WTC11 (cell line): ENCODE data around the gene ST6GAL1. TPM values are rescaled to one million over a fixed set of nuclear protein-coding genes. Genes with fewer than 3 reads are reported as not detected.

Source experiments
- ATAC-seq: fragments of 200-7000 bp; cut with Tn5 transposase; 2 replicates; pipeline ENCODE4 v1.10.0; 2021; ENCODE audit warnings: mild to moderate bottlenecking, moderate library complexity
- CTCF ChIA-PET: fragments of 300-600 bp; sonication (Branson Sonifier 250); formaldehyde crosslinking; loops from one replicate; lab custom pipeline; 2021; ENCODE audit warnings: antibody characterized with exemption; lab: Charles Lee
- POLR2A ChIA-PET: fragments of 350-600 bp; sonication (Branson Sonifier 250); formaldehyde crosslinking; loops from one replicate; lab custom pipeline; 2021; ENCODE audit warnings: antibody characterized with exemption; lab: Charles Lee
- DNase-seq: peaks from one replicate; pipeline ENCODE4 v3.0.0; 2021; ENCODE audit warnings: low spot score
- H3K27ac Mint-ChIP-seq: 2 replicates; pipeline ENCODE4 v1.8.0; 2021; ENCODE audit warnings: mixed read lengths
- H3K27me3 Mint-ChIP-seq: 2 replicates; pipeline ENCODE4 v1.8.0; 2021; ENCODE audit warnings: low read depth, mild to moderate bottlenecking, moderate library complexity, mixed read lengths
- H3K36me3 Mint-ChIP-seq: 2 replicates; pipeline ENCODE4 v1.8.0; 2021; ENCODE audit warnings: mixed read lengths
- H3K4me1 Mint-ChIP-seq: 2 replicates; pipeline ENCODE4 v1.8.0; 2022; ENCODE audit warnings: mixed read lengths
- H3K4me3 Mint-ChIP-seq: 2 replicates; pipeline ENCODE4 v1.8.0; 2021; ENCODE audit warnings: mild to moderate bottlenecking, moderate library complexity, mixed read lengths
- H3K9me3 Mint-ChIP-seq: 2 replicates; pipeline ENCODE4 v1.8.0; 2021; ENCODE audit warnings: mixed read lengths
- ATF1 ChIP-seq: sonication (generic); formaldehyde crosslinking; IDR thresholded peaks from 2 replicates; pipeline ENCODE4 v1.8.1; 2023; ENCODE audit warnings: mild to moderate bottlenecking, moderate library complexity, missing genetic modification reagents
- E2F1 ChIP-seq: sonication (generic); formaldehyde crosslinking; IDR thresholded peaks from 2 replicates; pipeline ENCODE4 v1.8.0; 2022; ENCODE audit warnings: mild to moderate bottlenecking, missing genetic modification reagents
- ERG ChIP-seq: fragments of 250-450 bp; sonication (Bioruptor Pico); IDR thresholded peaks from 2 replicates; pipeline ENCODE4 v1.8.0; 2021; ENCODE audit warnings: mild to moderate bottlenecking
- ETV6 ChIP-seq: sonication (generic); formaldehyde crosslinking; IDR thresholded peaks from 2 replicates; pipeline ENCODE4 v1.8.1; 2022; ENCODE audit warnings: mild to moderate bottlenecking, missing genetic modification reagents
- GABPB1 ChIP-seq: sonication (generic); formaldehyde crosslinking; IDR thresholded peaks from 2 replicates; pipeline ENCODE4 v1.8.1; 2023; ENCODE audit warnings: mild to moderate bottlenecking, missing genetic modification reagents
- GTF2I ChIP-seq: fragments of 250-450 bp; sonication (Bioruptor Pico); conservative IDR thresholded peaks from 2 replicates; pipeline ENCODE4 v1.4.0; 2021; ENCODE audit warnings: mild to moderate bottlenecking
- HMGA2 ChIP-seq: fragments of 250-450 bp; sonication (Bioruptor Pico); IDR thresholded peaks from 2 replicates; pipeline ENCODE4 v1.4.0; 2021; ENCODE audit warnings: mild to moderate bottlenecking, moderate library complexity
- JAZF1 ChIP-seq: fragments of 250-450 bp; sonication (Bioruptor Pico); IDR thresholded peaks from 2 replicates; pipeline ENCODE4 v1.9.0; 2021; ENCODE audit warnings: moderate library complexity, mild to moderate bottlenecking, inconsistent platforms
- MAX ChIP-seq: sonication (generic); formaldehyde crosslinking; IDR thresholded peaks from 2 replicates; pipeline ENCODE4 v1.8.0; 2022; ENCODE audit warnings: mild to moderate bottlenecking, missing genetic modification reagents
- NFYB ChIP-seq: sonication (generic); formaldehyde crosslinking; conservative IDR thresholded peaks from 2 replicates; pipeline ENCODE4 v1.8.0; 2022; ENCODE audit warnings: low read depth, missing genetic modification reagents
- NR1H2 ChIP-seq: sonication (generic); formaldehyde crosslinking; IDR thresholded peaks from 2 replicates; pipeline ENCODE4 v1.9.0; 2021; ENCODE audit warnings: mild to moderate bottlenecking, moderate library complexity, missing genetic modification reagents
- OVOL2 ChIP-seq: fragments of 250-450 bp; sonication (Bioruptor Pico); IDR thresholded peaks from 2 replicates; pipeline ENCODE4 v1.9.0; 2021; ENCODE audit warnings: mild to moderate bottlenecking, borderline replicate concordance
- RORB ChIP-seq: fragments of 250-450 bp; sonication (Bioruptor Pico); IDR thresholded peaks from 2 replicates; pipeline ENCODE4 v1.9.0; 2021; ENCODE audit warnings: mild to moderate bottlenecking
- SMAD4 ChIP-seq: sonication (generic); formaldehyde crosslinking; IDR thresholded peaks from 2 replicates; pipeline ENCODE4 v1.8.0; 2022; ENCODE audit warnings: mild to moderate bottlenecking, missing genetic modification reagents
- TEAD1 ChIP-seq: sonication (generic); formaldehyde crosslinking; IDR thresholded peaks from 2 replicates; pipeline ENCODE4 v1.8.0; 2022; ENCODE audit warnings: mild to moderate bottlenecking, missing genetic modification reagents
- ZNF121 ChIP-seq: sonication (generic); formaldehyde crosslinking; IDR thresholded peaks from 2 replicates; pipeline ENCODE4 v1.8.0; 2023; ENCODE audit warnings: missing genetic modification reagents
- ZNF138 ChIP-seq: sonication (generic); formaldehyde crosslinking; conservative IDR thresholded peaks from 2 replicates; pipeline ENCODE4 v1.8.1; 2022; ENCODE audit warnings: mild to moderate bottlenecking, moderate library complexity, missing genetic modification reagents
- total RNA-seq: library from RNA; stranded (reverse); gene quantifications from 3 replicates; pipeline ENCODE4 v1.2.3, GENCODE V29; 2021
- TF ChIP-seq, protein P1 (sequence below): sonication (generic); formaldehyde crosslinking; IDR thresholded peaks from 2 replicates; pipeline ENCODE4 v1.8.0; 2022; ENCODE audit warnings: mild to moderate bottlenecking, missing genetic modification reagents
- TF ChIP-seq, protein P2 (sequence below): sonication (generic); formaldehyde crosslinking; IDR thresholded peaks from 2 replicates; pipeline ENCODE4 v1.8.1; 2023; ENCODE audit warnings: mild to moderate bottlenecking, missing genetic modification reagents
- TF ChIP-seq, protein P3 (sequence below): fragments of 250-450 bp; sonication (Bioruptor Pico); IDR thresholded peaks from 2 replicates; pipeline ENCODE4 v1.9.0; 2021; ENCODE audit warnings: mild to moderate bottlenecking
- TF ChIP-seq, protein P4 (sequence below): sonication (generic); formaldehyde crosslinking; IDR thresholded peaks from 2 replicates; pipeline ENCODE4 v1.8.1; 2022; ENCODE audit warnings: low read depth, mild to moderate bottlenecking, moderate library complexity, missing genetic modification reagents, borderline replicate concordance

The ST6GAL1 gene
- total RNA-seq, 1 experiment from 2014 or later = 87.5 TPM

- TF ChIP-seq, protein P1, sequence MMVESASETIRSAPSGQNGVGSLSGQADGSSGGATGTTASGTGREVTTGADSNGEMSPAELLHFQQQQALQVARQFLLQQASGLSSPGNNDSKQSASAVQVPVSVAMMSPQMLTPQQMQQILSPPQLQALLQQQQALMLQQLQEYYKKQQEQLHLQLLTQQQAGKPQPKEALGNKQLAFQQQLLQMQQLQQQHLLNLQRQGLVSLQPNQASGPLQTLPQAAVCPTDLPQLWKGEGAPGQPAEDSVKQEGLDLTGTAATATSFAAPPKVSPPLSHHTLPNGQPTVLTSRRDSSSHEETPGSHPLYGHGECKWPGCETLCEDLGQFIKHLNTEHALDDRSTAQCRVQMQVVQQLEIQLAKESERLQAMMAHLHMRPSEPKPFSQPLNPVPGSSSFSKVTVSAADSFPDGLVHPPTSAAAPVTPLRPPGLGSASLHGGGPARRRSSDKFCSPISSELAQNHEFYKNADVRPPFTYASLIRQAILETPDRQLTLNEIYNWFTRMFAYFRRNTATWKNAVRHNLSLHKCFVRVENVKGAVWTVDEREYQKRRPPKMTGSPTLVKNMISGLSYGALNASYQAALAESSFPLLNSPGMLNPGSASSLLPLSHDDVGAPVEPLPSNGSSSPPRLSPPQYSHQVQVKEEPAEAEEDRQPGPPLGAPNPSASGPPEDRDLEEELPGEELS (CRISPR knock-in tag) = no peak
- TF ChIP-seq, protein P2, sequence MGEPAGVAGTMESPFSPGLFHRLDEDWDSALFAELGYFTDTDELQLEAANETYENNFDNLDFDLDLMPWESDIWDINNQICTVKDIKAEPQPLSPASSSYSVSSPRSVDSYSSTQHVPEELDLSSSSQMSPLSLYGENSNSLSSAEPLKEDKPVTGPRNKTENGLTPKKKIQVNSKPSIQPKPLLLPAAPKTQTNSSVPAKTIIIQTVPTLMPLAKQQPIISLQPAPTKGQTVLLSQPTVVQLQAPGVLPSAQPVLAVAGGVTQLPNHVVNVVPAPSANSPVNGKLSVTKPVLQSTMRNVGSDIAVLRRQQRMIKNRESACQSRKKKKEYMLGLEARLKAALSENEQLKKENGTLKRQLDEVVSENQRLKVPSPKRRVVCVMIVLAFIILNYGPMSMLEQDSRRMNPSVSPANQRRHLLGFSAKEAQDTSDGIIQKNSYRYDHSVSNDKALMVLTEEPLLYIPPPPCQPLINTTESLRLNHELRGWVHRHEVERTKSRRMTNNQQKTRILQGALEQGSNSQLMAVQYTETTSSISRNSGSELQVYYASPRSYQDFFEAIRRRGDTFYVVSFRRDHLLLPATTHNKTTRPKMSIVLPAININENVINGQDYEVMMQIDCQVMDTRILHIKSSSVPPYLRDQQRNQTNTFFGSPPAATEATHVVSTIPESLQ = no peak
- TF ChIP-seq GTF2I (CRISPR knock-in tag) = no peak
- TF ChIP-seq, all 79 proteins: peak for 0
Measured at GRCh38 chr3:186915806-186916796, 14.2 kb upstream of the ST6GAL1 start (continued).

DNA sequence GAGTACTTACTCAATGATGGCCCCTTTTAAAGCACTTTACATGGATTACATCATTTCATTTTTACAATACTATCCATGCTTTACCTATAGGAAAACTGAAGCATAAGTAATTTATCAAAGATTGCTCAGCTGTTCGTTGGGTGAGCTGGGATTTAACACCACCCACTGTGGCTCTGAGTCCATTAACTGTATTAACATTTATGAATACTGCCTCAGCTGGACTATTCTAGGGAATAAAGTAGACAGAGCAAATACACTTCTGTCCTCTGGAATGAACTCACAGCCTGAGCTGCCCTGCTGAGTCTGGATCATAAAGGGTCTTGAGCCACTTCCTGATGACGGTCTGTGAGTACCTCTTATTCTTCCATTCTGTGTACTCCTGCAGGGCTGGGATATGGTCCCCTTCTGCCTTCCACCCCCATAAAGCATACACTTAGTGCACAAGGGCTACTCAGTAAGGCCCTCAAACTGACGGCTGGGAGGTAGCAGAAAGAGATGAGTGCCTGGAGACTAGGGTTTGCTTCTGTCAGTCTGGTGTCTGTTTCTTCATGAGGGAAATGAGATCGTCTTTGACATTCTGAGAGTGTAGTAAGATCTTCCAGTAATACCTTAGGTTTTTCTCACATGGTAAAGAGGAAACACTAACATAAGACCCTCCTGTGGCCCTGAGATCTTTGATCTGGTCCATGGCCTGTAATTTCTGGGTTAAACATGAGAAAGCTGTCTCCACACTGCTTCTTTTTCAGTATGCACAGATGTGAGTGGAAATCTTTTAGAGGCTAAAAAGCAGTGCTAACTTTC, 12.6 kb upstream of the ST6GAL1 start:
- DNase-seq (no peak), ATAC-seq (no peak)
- Mint-ChIP-seq H3K4me3 (no peak overlapping the region), H3K9me3 (no peaks in the 10 kb centered on the region), H3K36me3 (no peaks in the 10 kb centered on the region), H3K27ac (no peak overlapping the region), H3K4me1 (no peaks in the 10 kb centered on the region), H3K27me3 (no peaks in the 10 kb centered on the region)
- POLR2A ChIA-PET = no interaction called here
- CTCF ChIA-PET = no interaction called here
- no peak for TF ChIP-seq ZNF121
- TF ChIP-seq, protein P3, sequence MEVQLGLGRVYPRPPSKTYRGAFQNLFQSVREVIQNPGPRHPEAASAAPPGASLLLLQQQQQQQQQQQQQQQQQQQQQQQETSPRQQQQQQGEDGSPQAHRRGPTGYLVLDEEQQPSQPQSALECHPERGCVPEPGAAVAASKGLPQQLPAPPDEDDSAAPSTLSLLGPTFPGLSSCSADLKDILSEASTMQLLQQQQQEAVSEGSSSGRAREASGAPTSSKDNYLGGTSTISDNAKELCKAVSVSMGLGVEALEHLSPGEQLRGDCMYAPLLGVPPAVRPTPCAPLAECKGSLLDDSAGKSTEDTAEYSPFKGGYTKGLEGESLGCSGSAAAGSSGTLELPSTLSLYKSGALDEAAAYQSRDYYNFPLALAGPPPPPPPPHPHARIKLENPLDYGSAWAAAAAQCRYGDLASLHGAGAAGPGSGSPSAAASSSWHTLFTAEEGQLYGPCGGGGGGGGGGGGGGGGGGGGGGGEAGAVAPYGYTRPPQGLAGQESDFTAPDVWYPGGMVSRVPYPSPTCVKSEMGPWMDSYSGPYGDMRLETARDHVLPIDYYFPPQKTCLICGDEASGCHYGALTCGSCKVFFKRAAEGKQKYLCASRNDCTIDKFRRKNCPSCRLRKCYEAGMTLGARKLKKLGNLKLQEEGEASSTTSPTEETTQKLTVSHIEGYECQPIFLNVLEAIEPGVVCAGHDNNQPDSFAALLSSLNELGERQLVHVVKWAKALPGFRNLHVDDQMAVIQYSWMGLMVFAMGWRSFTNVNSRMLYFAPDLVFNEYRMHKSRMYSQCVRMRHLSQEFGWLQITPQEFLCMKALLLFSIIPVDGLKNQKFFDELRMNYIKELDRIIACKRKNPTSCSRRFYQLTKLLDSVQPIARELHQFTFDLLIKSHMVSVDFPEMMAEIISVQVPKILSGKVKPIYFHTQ (CRISPR knock-in tag) = no peak
- TF ChIP-seq GABPB1 (CRISPR knock-in tag) = no peak
- TF ChIP-seq NFYB (CRISPR knock-in tag) = no peak
- TF ChIP-seq ATF1 (CRISPR knock-in tag) = no peak
- no peak for TF ChIP-seq OVOL2 (CRISPR knock-in tag)
- no peak for TF ChIP-seq ETV6
- TF ChIP-seq TEAD1 (CRISPR knock-in tag) = no peak
- no peak for TF ChIP-seq NR1H2
- TF ChIP-seq SMAD4 = no peak
- no peak for TF ChIP-seq ZNF138
- no peak for TF ChIP-seq E2F1 (CRISPR knock-in tag)
- TF ChIP-seq, protein P4, sequence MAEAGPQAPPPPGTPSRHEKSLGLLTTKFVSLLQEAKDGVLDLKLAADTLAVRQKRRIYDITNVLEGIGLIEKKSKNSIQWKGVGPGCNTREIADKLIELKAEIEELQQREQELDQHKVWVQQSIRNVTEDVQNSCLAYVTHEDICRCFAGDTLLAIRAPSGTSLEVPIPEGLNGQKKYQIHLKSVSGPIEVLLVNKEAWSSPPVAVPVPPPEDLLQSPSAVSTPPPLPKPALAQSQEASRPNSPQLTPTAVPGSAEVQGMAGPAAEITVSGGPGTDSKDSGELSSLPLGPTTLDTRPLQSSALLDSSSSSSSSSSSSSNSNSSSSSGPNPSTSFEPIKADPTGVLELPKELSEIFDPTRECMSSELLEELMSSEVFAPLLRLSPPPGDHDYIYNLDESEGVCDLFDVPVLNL (CRISPR knock-in tag) = no peak
- no peak for TF ChIP-seq ERG (CRISPR knock-in tag)
- TF ChIP-seq HMGA2 (CRISPR knock-in tag) = no peak
- no peak for TF ChIP-seq JAZF1
- TF ChIP-seq RORB (CRISPR knock-in tag) = no peak
- no peak for TF ChIP-seq MAX (CRISPR knock-in tag)
